Amygdala (tissue), 56 donors: ENCODE results near the gene DOCK2.
"Not testable (repeated sequence)": the region's sequence is repeated elsewhere in the genome, so short reads cannot be mapped to it uniquely, and the experiment has no call there.

Experiments
- DNase-seq, 56 donors: peaks; one replicate each; lab custom pipeline; 2025; lab: John Stamatoyannopoulos, UW

The DOCK2 gene

GRCh38 chr5:169748174-169748573 is 111.1 kb downstream of the DOCK2 start:
- DNase-seq = no peak

DNA sequence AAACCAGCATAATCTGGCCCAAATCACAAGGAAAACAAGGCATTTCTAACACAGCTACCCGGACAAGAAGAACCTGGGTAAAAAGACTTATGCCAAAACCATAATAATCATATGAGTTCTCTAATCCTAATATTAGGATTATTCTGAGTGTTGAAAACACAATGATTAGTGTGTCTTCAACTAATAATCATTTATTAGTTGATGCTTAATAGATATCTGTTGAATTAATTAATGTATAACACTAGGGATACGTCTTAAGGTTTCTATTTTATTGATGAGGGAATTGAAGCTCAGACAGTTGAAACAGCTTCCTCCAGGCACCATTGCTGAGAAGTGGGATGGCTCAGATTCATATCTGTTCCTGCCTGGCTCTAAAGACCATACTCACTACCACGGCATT is 112.2 kb downstream of the DOCK2 start:
- no peak for DNase-seq

DNA sequence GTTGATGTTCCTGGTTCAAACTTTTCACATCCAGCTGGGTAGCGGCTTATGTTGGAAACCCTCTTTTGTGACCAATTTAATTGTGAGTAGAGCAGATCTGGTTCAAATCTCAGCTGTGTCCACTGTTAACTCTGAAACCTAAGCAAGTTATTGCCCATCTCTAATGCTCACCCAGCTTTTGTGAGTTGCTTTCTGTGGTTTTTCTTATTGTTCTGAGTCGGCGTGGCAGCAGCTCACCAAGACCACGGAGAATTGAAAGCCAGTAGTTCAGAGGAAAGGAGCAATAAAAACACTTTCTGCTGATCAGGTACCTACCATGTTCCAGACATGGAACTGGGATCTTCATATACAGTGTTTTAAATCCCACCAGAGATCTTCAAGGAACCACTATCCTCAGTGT is 114.4 kb downstream of the DOCK2 start:
- DNase-seq = no peak

- not testable (repeated sequence) for DNase-seq
These were observed 115.5 kb downstream of the DOCK2 start for GRCh38 chr5:169752566-169752965.

GRCh38 chr5:169753795-169754194 is 116.7 kb downstream of the DOCK2 start:
- no peak for DNase-seq

- DNase-seq = no peak
These were observed 117.7 kb downstream of the DOCK2 start for GRCh38 chr5:169754737-169755136.

DNA sequence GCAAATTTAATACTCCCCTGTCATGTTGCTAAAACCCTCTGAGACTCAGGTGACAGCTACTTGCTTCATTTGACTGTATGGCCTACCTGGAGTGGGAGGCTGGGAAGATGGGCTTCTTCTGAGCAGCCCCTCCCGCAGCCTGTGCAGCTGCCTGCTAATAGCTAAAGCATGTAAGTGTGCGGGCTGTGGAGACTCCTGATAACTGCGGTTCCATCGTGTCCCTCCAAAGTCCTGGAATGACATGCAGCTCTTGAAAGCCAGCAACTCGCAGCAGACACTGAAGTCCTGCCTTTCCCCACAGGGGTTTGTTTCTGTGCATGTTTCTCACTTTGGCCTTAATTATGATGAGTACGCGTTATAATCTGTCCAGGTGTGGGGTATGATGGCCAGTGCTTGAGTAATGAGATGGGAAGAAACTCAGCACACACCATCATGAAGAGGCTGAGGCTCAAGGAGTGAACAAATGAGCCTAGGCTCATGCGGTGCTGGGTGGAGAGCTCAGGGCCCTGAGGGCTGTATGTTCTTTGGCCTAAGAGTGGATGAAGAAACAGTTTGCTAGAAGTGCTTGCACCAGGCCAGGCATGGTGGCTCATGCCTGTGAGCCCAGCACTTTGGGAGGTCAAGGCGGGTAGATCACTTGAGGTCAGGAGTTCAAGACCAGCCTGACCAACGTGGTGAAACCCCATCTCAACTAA is 119.1 kb downstream of the DOCK2 start:
- no peak for DNase-seq

GRCh38 chr5:169757016-169757415 is 119.9 kb downstream of the DOCK2 start:
- no peak for DNase-seq

GRCh38 chr5:169758886-169759285 is 121.8 kb downstream of the DOCK2 start:
- DNase-seq = no peak

DNA sequence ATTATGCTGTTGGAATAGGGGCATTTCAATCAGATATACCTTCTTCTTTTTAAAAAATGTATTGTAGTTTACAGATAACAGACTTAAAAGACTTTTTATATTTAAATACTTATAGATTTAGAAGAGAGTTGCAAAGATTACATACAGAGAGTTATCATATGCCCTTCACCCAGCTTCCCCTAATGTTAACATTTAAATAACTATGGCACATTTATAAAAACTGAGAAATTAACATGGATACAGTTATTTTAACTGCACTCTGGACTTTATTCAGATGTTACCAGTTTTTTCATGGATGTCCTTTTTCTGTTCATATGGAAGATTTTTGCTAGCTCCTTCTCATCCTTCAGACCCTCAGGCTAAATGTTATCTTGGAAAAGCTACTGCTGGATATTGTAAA is 123.2 kb downstream of the DOCK2 start:
- DNase-seq = no peak

DNA sequence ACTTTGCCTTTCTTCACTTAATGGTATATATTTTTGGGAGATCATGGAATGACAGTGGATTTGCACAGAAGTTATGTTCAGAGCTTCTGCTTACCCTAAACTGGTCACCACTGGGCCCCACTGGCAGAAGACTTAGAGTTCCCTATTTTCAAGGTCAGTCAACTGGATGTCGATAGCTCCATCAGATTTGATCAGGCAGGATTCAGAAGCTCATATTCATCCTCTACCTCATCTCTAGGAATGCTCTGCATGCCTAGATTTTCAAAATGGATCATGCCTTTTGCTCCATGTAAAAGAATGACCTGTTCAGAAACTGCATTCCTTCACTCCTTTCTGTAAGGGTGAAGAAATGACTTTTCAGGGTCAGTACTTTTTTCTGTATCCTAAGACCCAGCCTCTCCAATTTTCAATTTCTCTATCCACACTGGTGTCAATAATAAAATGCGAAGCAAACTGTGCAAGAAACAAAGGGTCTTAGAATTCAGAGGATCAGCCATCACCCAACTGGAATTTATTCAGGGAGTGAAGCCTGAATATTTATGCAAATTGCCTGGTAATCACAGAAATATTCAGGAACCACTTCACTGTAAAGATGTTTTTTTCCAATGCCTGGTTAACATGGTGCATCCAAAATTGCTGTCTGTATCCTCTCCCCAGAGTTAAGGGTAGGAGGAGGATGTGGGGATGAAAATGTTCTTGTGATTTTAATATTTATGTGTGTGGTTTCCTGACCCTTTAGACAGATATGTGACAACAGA is 125.4 kb downstream of the DOCK2 start:
- no peak for DNase-seq

DNA sequence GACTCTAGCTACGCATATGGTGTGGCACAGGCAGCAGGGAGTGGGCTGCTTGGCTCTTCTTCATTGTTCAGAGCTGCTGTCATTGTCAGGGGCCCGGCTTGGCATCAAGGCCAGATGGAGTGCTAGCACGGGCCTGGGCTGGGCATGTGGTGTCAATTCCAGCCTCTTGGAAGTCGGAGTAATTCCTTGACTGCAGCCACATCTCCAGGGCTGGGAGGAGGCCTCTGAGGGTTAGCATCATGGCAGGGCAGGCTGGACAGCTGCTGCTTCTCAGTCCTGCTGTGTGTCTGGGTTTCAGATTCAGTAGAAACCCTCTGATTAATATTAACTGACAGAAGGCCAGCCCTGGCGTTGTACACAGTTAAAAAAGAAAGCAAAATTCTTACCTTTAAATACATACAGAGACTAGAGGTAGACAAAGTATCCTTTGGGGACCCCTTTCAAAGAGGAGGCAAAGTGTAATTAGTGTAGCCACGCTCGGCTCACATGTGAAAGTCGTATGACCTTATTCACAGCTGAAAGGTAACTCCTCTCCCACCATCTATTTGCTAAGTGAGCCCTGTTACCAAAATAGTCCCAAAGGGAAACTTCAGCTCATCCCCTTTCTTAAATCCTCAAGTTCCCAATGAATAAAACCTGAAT is 126.4 kb downstream of the DOCK2 start:
- peak in 2 of 56 donors; percentile 9 to 13 for DNase-seq

DNA sequence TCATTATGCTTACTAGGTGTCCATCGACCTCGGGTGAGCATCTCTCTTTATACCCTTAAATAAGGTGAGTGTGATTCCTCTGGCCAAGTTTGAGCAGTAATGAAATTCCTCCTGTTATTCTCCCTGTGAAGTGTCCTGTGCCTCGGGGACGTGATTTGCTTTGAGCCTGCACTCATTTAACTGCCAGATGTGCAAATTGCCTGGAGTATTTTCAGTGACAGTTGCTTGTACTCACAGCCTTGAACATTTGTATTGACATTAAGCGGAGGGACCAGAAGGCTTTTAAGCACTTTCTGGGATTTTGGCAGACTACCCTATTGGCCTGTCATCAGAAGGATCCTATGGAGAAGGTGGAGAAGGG is 126.9 kb downstream of the DOCK2 start:
- DNase-seq = no peak

DNA sequence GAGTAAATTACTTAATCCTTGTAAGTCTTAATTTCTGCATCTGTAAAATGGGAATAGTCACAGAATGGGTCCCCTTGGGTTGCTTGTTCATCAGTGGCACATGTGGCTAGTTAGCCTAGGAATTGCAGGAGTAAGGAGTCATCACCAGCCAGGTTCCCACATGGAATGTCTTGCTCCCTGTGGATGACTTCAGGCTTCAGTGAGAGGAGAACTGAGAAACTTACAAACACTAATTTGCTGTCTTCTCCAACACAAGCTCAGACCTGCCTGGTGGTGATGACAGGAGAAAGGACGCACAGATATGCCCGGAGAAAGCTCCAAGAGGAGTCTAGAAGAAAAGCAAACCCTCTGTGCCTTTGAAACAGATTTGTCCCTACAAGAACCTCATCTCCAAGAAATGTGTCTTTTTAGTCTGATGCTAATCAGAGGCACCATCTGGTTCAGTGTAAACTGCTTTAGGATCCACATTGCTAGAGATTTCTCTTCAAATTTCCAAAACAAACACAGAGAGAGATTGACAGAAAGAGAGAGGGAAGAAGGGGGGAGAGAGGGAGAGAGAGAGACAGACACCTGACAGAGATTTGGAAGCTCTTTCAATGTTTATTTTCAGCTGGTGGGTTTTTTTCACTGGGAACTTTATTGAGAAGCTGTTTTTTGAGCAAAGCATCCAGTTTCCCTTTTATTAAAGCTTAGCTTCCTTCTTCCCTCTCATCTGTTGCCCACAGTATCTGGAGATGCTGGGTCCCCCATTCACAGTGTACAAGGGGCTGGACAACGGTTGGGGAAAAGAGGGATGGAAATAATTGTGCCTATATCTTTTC is 128.3 kb downstream of the DOCK2 start:
- no peak for DNase-seq

DNA sequence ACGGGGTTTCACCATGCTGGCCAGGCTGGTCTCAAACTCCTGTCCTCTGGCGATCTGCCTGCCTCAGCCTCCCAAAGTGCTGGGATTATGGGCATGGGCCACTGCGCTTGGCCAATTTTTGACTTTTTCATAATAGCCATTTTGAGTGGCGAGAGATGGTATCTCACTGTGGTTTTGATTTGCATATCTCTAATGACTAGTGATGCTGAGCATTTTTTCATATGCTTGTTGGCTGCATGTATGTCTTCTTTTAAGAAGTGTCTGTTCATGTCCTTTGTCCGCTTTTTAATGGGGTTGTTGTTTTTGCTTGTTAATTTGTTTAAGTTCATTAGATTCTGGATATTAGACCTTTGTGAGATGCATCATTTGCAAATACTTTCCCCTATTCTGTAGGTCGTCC is 129.9 kb downstream of the DOCK2 start:
- DNase-seq = not testable (repeated sequence)

- no peak for DNase-seq
These were observed 130.9 kb downstream of the DOCK2 start for GRCh38 chr5:169767938-169768337.

- DNase-seq = no peak
These were observed 131.3 kb downstream of the DOCK2 start for GRCh38 chr5:169768416-169768815.

DNA sequence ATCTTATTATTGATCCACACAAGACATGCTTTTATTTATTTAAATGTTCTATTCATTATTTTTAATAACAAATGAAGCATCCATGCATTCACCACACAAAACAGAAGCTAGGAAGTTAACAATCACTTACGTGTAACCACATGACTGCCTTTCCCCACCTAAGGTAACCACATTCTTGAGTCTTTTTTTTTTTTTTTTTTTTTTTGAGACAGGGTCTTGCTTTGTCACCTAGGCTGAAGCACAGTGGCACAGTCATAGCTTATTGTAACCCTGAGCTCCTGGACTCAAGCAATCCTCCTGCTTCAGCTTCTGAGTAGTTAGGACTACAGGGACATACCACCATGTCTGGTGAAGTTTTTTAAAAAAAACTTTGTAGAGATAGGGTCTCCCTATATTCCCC is 133.0 kb downstream of the DOCK2 start:
- DNase-seq = no peak

DNA sequence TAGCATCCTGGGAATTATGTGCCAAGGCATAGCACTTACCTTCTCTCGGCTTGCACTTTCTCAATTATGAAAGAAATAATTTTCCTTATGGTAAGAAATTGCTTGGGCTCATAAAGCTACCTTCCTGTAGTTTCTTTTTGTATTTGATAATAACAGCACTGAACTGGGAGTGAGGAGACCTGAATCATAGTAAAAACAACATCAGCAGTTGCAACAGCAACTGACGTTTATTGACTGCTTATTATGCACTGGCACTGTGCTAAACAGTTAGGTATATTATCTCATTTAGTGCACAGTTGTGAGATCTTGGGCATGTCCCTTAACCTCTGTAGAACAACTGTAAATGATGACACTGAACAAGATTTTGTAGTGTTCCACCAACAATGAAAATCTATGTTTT is 135.2 kb downstream of the DOCK2 start:
- no peak for DNase-seq

DNA sequence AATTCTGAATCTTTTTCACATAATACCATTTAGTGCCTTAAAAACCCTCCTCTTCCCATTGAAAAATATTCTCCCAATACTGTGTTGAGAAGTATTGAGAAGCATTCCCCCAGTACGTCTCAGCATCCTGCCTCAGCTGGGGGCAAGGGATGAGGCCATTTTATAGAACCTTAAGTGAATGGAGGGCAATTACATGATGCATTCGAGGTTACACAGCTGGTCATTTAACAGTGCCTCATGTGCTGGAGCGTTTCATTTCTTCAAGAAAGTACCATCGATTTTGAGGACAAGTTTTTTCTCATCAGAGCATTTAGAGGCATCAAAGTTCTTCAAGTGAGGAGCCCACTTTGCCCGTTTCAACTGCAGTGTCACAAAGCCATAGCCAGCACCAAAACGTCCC is 135.6 kb downstream of the DOCK2 start:
- no peak for DNase-seq

- no peak for DNase-seq
These were observed 140.1 kb downstream of the DOCK2 start for GRCh38 chr5:169777159-169777558.
